ENCODE measurements around the gene TM4SF18.

The TM4SF18 gene

DNA sequence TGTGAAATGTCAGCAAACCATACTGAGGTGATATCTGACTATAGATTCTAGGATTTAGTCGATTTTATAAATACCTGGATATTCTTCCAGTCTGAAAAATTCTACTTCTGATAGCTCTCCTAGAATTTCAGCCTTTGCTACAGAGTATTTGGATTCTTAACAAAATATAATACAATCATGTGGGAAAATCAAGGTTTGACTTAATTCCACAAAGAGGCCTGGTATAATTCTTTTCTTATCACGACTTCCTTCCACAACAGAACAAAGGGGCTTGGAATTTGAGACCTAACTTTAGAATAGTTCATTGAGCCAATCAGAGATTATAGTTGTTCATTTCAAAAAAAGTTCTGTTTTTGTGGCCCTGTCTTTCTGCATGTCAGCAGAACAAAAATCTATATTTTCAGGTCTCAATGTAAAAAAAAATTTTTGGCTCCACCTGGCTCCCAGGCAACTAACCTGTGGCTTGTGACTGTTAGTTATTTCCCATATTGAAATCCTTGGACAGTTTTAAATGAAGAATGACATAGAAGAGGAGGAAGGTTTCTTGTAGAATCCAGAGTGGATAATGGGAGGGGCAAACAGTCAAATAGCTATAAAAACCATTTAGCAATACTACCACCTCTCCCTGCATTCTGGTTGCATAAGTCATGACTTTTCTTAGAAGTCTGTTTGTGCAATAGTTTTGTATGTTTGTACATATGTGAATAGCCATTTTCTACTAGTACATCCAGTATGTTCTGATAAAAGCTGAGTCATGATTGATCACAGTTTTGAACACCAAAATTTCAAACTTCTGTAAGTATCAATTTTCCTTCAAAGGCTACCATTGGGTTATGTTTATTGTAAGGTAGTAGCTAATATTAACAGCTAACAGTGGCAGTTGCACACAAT, 40.0 kb upstream of the TM4SF18 start:
- DNase-seq (ENCODE audit: low spot score) = no peak
- no peak overlapping the region for H3K27ac Mint-ChIP-seq
- H3K4me1 Mint-ChIP-seq (ENCODE audit: low read depth) = no peaks in the 10 kb centered on the region
- H3K36me3 Mint-ChIP-seq (ENCODE audit: low read depth) = no peaks in the 10 kb centered on the region
- no peaks in the 10 kb centered on the region for H3K9me3 Mint-ChIP-seq
- H3K4me3 Mint-ChIP-seq = no peak overlapping the region
- peaks cover 21% of the 10 kb centered on the region for H3K27me3 Mint-ChIP-seq (ENCODE audit: low read depth)

GRCh38 chr3:149371723-149372114, 38.3 kb upstream of the TM4SF18 start:
- no peaks in the 10 kb centered on the region for H3K9me3 Mint-ChIP-seq
- H3K27ac Mint-ChIP-seq = no peak overlapping the region
- DNase-seq (ENCODE audit: low spot score) = no peak
- no peaks in the 10 kb centered on the region for H3K4me1 Mint-ChIP-seq (ENCODE audit: low read depth)
- no peaks in the 10 kb centered on the region for H3K36me3 Mint-ChIP-seq (ENCODE audit: low read depth)
- H3K27me3 Mint-ChIP-seq (ENCODE audit: low read depth) = peaks cover 15% of the 10 kb centered on the region
- no peak overlapping the region for H3K4me3 Mint-ChIP-seq

GRCh38 chr3:149371001-149371722, 37.7 kb upstream of the TM4SF18 start:
- Mint-ChIP-seq H3K27me3 (ENCODE audit: low read depth) (peaks cover 14% of the 10 kb centered on the region), H3K4me3 (no peak overlapping the region), H3K36me3 (ENCODE audit: low read depth) (no peaks in the 10 kb centered on the region), H3K4me1 (ENCODE audit: low read depth) (no peaks in the 10 kb centered on the region), H3K9me3 (no peaks in the 10 kb centered on the region), H3K27ac (no peak overlapping the region)
- DNase-seq (ENCODE audit: low spot score) = no peak

- Mint-ChIP-seq H3K4me3 (no peak overlapping the region), H3K9me3 (no peaks in the 10 kb centered on the region), H3K4me1 (ENCODE audit: low read depth) (no peaks in the 10 kb centered on the region), H3K36me3 (ENCODE audit: low read depth) (no peaks in the 10 kb centered on the region), H3K27ac (no peak overlapping the region), H3K27me3 (ENCODE audit: low read depth) (peaks cover 12% of the 10 kb centered on the region)
- no peak for DNase-seq (ENCODE audit: low spot score)
Observed at GRCh38 chr3:149369991-149370866, 36.8 kb upstream of the TM4SF18 start.

DNA sequence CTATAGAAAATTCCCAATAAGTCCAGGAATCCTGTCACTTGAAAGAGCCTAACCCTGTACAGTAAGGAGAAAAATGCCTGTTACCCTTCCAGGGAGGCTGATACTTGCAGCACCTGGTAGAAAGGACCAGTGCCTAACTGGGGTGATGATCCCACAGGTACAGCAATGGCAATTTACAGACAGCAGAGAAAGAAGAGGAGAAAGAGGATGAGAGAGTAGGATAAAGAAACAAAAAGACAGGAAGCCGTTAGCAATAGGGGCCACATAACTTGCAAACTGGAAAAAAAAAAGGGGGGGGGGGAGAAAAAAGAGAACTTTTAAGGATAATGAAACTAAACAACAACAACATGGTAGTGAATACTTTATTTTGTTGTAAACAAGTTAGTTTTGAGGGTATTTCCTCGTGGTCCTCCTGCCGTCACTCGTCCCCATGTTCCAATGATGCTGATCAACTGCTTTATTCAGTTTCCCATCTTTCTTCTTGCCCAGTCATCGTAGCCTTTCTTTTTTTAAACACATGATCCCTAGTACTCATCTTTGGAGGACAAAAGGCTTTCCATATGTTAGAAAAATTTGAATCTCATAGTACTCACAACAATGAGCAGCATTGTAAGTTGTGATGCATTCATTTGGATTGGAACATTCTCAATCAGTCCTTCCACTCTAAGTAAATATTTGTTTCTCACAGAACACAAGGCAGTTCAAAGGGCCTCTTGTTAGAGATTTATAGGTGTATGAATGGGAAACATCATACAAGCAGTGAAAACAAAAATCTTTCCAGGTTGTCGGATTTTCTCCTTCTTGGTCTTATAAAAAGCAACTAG, 35.5 kb upstream of the TM4SF18 start:
- H3K27ac Mint-ChIP-seq = no peak overlapping the region

DNA sequence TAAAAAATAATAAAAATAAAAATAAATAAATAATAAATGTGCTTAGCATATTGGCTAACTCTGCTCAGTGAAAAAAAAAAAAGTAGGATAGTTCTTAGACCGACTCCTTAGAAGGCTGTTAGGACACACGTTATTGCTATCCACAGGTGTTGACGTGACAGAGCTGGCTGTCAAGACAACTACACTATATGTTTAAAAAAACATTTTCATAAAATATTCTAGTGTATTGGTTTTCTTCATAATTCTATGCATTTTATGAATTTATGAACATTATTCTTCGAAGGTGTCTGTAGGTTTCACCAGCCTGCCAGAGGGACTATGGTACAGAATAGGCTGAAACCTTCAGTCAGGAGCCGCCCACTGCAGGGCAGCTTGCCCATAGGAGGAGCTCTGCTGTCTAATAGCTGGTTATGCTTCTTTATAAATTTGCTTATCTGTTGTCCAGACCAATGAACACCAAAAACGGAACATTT, 34.8 kb upstream of the TM4SF18 start:
- H3K27ac Mint-ChIP-seq = no peak overlapping the region
- no peaks in the 10 kb centered on the region for H3K4me1 Mint-ChIP-seq (ENCODE audit: low read depth)
- H3K27me3 Mint-ChIP-seq (ENCODE audit: low read depth) = peaks cover 12% of the 10 kb centered on the region
- H3K9me3 Mint-ChIP-seq = no peaks in the 10 kb centered on the region
- DNase-seq (ENCODE audit: low spot score) = no peak
- no peak overlapping the region for H3K4me3 Mint-ChIP-seq
- no peaks in the 10 kb centered on the region for H3K36me3 Mint-ChIP-seq (ENCODE audit: low read depth)

More for the DNA sequence above, 35.5 kb upstream of the TM4SF18 start:
- H3K36me3 Mint-ChIP-seq (ENCODE audit: low read depth) = no peaks in the 10 kb centered on the region
- no peaks in the 10 kb centered on the region for H3K4me1 Mint-ChIP-seq (ENCODE audit: low read depth)
- no peaks in the 10 kb centered on the region for H3K9me3 Mint-ChIP-seq
- H3K27me3 Mint-ChIP-seq (ENCODE audit: low read depth) = peaks cover 12% of the 10 kb centered on the region
- no peak overlapping the region for H3K4me3 Mint-ChIP-seq
- DNase-seq (ENCODE audit: low spot score) = no peak

DNA sequence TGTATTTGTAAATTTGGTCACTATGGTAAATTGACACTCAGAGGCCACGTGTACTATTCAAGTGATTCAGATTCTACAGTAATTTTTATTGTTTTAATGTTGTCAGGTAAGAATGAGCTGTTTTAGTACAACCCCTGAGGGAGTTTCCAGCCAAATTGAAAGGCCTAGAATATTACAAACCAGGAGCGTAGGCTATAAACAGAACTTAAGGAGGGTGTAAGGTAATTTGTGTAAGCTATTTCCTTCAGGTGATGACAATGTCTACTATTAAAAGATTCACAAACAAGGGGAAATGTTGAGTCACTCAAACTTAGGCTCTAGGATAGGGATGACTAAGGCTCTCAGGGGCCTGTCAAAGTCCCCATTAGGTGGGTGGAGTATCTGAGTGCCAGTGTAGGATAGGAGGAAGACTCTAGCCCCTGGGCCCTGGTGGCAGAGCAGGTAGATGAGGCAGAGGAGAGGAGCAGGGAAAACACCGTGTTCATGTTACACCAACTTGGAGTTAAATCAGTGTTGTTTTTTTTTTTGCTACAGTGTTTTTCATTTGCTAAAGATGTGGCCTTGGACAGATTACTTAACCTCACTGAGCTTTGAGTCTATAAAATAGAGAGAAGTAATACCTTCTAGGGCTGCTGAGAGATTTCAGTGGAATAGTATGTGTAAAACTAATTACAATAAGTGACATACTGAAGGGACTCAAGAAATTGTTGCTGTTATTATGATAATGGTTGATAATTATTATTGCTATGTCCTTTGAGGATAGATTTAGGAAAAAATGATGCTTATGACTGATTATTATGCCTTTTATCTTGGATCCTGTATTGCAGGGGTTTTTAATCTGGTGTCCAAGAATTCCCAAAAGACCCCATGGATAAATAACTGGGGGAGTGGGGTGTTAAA, 33.8 kb upstream of the TM4SF18 start:
- Mint-ChIP-seq H3K36me3 (ENCODE audit: low read depth) (no peaks in the 10 kb centered on the region), H3K4me3 (no peak overlapping the region), H3K4me1 (ENCODE audit: low read depth) (no peaks in the 10 kb centered on the region), H3K9me3 (no peaks in the 10 kb centered on the region), H3K27me3 (ENCODE audit: low read depth) (peaks cover 9% of the 10 kb centered on the region), H3K27ac (no peak overlapping the region)
- DNase-seq (ENCODE audit: low spot score) = no peak

- no peaks in the 10 kb centered on the region for H3K36me3 Mint-ChIP-seq (ENCODE audit: low read depth)
- no peak overlapping the region for H3K27ac Mint-ChIP-seq
- peaks cover 5% of the 10 kb centered on the region for H3K27me3 Mint-ChIP-seq (ENCODE audit: low read depth)
- DNase-seq (ENCODE audit: low spot score) = no peak
- H3K9me3 Mint-ChIP-seq = no peaks in the 10 kb centered on the region
- H3K4me3 Mint-ChIP-seq = no peak overlapping the region
- H3K4me1 Mint-ChIP-seq (ENCODE audit: low read depth) = no peaks in the 10 kb centered on the region
Observed at GRCh38 chr3:149366031-149366430, 32.6 kb upstream of the TM4SF18 start.

- no peak for DNase-seq (ENCODE audit: low spot score)
- Mint-ChIP-seq H3K36me3 (ENCODE audit: low read depth) (no peaks in the 10 kb centered on the region), H3K27me3 (ENCODE audit: low read depth) (peaks cover 6% of the 10 kb centered on the region), H3K27ac (no peak overlapping the region), H3K4me3 (no peak overlapping the region), H3K9me3 (no peaks in the 10 kb centered on the region), H3K4me1 (ENCODE audit: low read depth) (no peaks in the 10 kb centered on the region)
Observed at GRCh38 chr3:149364624-149365023, 31.2 kb upstream of the TM4SF18 start.

DNA sequence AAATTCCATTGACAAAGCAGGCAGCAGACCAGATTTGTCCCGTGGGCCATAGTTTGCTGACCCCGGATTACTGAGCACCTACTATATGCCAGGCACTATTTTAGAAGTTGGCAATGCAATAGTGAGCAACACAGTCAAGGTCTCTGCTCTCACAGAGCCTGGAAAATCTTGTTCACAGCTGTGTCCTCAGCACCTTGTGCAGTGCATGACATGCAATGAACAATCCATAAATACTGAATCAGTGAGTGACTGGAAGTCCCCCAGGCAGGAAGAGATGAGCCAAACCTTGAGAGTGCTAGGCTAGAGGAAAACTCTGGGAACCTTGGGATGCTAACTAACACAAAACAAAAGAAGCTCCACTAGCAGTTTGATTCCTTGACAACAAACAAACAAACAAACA, 29.6 kb upstream of the TM4SF18 start:
- Mint-ChIP-seq H3K36me3 (ENCODE audit: low read depth) (no peaks in the 10 kb centered on the region), H3K4me1 (ENCODE audit: low read depth) (no peaks in the 10 kb centered on the region), H3K27me3 (ENCODE audit: low read depth) (peaks cover 11% of the 10 kb centered on the region), H3K27ac (no peak overlapping the region), H3K4me3 (no peak overlapping the region), H3K9me3 (no peaks in the 10 kb centered on the region)
- no peak for DNase-seq (ENCODE audit: low spot score)

DNA sequence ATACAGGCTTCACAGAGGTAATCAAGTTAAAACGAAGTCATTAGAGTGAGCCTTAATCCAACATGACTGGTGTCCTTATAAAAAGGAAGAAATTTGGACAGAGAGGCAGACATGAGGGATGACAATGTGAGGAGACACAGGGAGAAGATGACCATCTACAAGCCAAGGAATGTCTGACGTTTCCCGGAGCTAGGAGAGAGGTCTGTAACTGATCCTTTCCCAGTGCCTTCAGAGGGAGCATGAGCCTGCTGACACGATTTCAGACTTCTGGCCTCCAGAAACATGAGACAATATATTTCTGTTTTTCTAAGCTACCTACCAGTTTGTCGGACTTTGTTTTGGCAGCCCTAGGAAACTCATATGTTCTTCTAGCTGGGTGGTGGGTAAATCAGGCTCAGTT, 28.9 kb upstream of the TM4SF18 start:
- Mint-ChIP-seq H3K4me3 (no peak overlapping the region), H3K27me3 (ENCODE audit: low read depth) (peaks cover 17% of the 10 kb centered on the region), H3K27ac (no peak overlapping the region), H3K36me3 (ENCODE audit: low read depth) (no peaks in the 10 kb centered on the region), H3K9me3 (no peaks in the 10 kb centered on the region), H3K4me1 (ENCODE audit: low read depth) (no peaks in the 10 kb centered on the region)
- DNase-seq (ENCODE audit: low spot score) = no peak

GRCh38 chr3:149356630-149357029, 23.2 kb upstream of the TM4SF18 start:
- H3K27me3 Mint-ChIP-seq (ENCODE audit: low read depth) = peaks cover 30% of the 10 kb centered on the region
- no peaks in the 10 kb centered on the region for H3K4me1 Mint-ChIP-seq (ENCODE audit: low read depth)
- H3K9me3 Mint-ChIP-seq = no peaks in the 10 kb centered on the region
- H3K27ac Mint-ChIP-seq = no peak overlapping the region
- no peak overlapping the region for H3K4me3 Mint-ChIP-seq
- DNase-seq (ENCODE audit: low spot score) = no peak
- no peaks in the 10 kb centered on the region for H3K36me3 Mint-ChIP-seq (ENCODE audit: low read depth)
